Hematopoietic multipotent progenitor cell treated with erythropoietin and hydrocortisone succinate and interleukin-3 and kit ligand, for 15 days (in vitro differentiated cells): ENCODE results near the gene HACD4.

ENCODE experiments used
- DNase-seq: peaks from one replicate; pipeline ENCODE4 v3.0.0-alpha.2; 2015; ENCODE audit warnings: low spot score

HACD4 gene, protein sequence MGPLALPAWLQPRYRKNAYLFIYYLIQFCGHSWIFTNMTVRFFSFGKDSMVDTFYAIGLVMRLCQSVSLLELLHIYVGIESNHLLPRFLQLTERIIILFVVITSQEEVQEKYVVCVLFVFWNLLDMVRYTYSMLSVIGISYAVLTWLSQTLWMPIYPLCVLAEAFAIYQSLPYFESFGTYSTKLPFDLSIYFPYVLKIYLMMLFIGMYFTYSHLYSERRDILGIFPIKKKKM

GRCh38 chr9:21031091-21031807 is at the start of gene HACD4:
Gene HACD4, minus strand, starts transcription at chr9:21031640. Its CDS starts 50 bp downstream, at chr9:21031590.
- peak; percentile 21 for DNase-seq

GRCh38 chr9:21080793-21081192 is 49.4 kb upstream of the HACD4 start:
- no peak for DNase-seq

- DNase-seq = no peak
Observed at GRCh38 chr9:21078702-21079101, 47.3 kb upstream of the HACD4 start.

DNA sequence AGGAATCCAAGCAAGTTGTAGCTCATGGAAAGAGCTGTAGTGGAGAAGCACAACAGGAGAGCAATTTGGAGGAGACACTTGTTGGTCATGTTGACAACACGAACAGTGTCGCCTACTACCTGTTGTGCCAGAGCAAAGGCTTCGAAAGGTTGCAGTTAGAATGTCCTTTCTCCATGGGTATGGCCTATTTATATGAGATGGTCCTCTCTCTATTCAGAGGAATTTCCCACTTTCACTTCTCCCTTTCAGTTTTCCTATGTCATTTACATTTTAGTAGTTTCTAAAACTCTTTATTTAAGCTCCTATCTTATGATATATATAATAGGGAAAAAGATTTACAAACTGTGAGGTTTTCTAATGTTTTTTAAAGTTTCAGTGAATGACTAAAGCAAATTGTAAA is 46.3 kb upstream of the HACD4 start, which contains the start of gene IFNB1:
IFNB1 (minus strand) TSS at position 162 of the 400 bp plus-strand sequence; CDS start at position 89, 73 bp downstream.
- DNase-seq = no peak

DNA sequence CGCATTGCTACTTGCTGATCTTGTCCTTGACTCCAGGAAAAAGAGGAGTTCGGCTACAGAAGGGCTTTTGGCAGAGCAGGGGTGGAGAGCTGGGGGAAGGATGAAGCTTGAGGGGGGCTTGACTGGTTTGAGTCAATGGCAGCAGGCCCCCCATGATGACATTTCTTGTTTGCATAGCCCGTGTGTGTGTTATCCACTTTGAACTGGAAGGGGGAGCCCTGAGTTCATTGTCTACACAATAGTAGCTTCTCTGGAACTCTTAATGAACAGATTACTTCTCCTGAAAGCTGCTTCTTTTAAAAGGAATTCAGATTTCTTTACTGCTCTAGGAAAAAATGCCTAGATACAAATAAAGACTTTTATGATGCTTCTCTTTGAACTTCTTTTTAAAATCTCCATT is 44.0 kb upstream of the HACD4 start:
- DNase-seq = no peak

DNA sequence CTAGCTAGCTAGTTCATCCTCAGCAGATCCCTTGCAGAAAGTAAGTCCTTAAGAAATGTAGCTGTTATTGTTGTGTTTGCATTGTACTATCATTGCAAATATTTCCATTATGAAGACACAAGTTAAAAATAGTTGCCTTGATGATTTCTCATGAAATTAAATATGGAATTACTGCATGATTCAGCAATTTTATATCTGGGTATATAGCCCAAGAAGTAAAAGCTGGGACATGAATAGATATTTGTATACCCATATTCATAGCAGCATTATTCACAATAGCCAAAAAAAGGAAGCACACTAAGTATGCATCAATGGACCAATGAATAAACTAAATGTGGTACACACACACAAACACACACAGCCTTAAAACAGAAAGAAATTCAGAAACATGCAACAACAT is 39.5 kb upstream of the HACD4 start:
- no peak for DNase-seq

- peak; percentile 15 for DNase-seq
Observed at GRCh38 chr9:21070171-21070571, 38.7 kb upstream of the HACD4 start.

DNA sequence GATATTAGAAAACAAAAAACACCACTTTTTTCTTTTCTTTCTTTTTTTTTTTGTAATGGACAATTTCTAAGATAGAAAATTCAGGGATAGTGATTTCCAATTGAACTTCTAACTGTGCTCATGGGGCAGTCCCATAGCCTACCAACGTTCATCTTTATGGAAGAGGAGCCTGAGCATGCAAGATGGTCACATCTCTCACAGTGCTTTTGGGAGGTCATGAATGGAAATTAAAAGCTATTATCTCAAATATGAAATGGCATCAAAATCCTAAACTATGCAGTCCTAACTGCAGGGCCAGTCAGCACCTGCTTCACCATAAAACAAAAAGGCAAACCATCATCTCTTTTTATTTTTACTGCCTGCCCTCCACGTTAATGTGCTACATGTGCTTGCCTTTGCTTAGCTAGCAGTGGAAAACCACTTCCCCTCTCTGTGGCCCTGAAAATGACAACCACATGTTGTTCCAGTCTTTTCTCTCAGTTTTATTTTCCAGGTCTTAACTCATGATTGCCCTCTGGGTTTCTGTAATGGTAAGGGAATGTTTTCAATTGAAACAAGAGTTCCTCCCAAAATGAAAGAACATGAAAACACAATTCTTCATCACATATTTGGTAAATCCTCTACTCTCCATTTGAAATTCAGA is 29.6 kb upstream of the HACD4 start:
- no peak for DNase-seq

- DNase-seq = no peak
Observed at GRCh38 chr9:21056931-21057330, 25.5 kb upstream of the HACD4 start.

GRCh38 chr9:21053851-21054250 is 22.4 kb upstream of the HACD4 start:
- no peak for DNase-seq

DNA sequence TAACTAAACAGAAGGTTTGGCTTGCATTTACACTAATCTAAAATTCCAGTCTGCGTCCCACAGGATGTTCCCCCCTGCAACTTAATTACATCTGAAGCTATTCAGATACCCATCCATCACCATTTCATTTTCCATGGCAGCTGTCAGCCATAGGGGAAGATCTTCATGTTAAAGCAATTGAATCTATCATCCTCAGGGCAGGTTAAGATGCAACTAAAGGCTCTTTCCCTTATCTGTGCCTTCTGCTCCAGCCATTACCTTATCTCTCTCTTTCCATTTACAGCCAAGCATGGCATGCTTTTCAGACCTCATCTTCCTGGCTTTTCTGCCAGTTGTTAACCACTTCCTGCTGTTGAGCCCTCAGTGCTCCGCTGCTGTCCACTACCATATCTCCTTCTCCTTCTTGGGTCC is 15.8 kb upstream of the HACD4 start:
- peak; percentile 9 for DNase-seq

DNA sequence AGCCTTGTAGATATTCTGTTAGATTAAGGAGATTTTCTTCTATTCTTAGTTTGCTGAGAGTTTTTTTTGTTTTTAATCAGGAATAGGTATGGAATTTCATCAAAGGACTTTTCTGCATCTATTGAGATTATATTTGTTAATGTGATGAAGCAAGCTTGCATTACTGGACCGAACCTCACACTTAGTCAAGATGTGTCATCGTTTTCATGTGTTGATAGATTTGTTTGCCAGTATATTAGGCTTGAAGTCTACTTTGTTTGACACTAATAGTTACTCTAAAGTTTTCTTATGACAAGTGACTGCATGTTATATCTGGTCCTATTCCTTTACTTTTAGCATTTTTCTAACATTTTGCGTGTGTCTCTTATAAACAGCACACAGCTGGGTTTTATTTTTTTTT is 12.4 kb upstream of the HACD4 start:
- no peak for DNase-seq

DNA sequence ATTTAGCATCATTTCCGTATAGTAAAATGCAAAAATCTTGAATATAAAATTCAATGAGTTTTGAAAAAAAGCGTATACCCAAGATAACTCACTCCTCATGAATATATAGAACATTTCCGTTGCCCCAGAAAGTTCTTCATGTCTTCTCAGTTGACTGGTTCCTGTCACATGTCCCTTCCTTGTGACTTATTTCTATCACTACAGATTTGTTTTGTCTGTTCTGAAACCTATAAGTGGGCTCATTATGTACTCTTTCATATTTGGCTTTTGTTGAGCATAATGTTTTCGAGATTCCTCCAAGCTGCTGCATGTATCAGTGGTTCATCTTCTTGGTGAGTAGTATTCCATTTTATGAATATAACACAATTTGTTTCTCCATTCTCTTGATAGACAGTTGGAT is 11.0 kb upstream of the HACD4 start:
- no peak for DNase-seq

- no peak for DNase-seq
Observed at GRCh38 chr9:21039302-21039701, 7.9 kb upstream of the HACD4 start.

- no peak for DNase-seq
Observed at GRCh38 chr9:21037278-21037677, 5.8 kb upstream of the HACD4 start.

DNA sequence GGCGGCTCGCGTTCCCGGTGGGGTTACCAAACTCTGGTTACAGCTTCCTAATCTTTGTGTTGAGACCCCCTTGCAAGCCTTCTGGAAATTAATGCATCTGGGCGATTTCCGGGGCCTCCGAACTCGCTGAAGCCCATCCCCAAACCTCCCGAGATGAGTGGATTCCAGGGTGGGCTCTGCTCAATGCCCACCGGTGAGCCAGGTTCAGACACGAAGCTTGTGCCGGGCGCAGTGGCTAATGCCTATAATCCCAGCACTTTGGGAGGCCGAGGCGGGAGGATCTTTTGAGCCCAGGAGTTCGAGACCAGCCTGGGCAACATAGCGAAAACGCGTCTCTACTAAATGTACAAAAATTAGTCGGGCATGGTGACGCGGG is 356 bp upstream of the HACD4 start:
- no peak for DNase-seq

DNA sequence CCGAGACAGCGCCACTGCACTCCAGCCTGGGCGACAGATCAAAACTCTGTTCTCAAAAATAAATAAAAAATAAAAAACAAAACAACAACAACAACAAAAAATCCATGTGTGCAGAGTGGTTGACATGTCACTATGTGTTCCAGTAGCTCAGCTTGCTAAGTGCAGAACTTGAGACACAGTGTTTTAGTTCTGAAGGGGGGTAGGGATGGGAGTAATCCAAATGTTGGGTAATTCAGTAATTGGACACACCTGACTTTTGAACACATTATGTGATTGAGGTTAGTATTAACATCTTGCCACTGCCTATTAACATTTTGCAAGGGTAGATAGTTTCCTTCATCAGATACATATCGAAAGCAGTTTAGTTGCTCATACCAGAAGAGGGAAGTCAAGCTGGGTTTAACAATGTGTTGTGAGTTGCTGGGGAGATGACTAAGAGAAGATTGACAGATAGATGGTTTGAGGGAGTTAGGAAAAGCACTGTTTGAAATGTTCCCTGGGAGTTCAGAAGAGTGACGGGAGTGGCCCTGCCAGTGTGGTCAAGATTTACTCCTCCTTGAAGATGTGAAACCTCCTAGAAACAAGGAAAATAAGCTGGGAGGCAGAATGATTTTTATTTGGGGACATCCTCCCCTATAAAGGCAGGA is 928 bp downstream of the HACD4 start:
- no peak for DNase-seq

GRCh38 chr9:21029661-21030060 is 1.8 kb downstream of the HACD4 start:
- no peak for DNase-seq

- DNase-seq = no peak
Observed at GRCh38 chr9:21028466-21028865, 3.0 kb downstream of the HACD4 start.

DNA sequence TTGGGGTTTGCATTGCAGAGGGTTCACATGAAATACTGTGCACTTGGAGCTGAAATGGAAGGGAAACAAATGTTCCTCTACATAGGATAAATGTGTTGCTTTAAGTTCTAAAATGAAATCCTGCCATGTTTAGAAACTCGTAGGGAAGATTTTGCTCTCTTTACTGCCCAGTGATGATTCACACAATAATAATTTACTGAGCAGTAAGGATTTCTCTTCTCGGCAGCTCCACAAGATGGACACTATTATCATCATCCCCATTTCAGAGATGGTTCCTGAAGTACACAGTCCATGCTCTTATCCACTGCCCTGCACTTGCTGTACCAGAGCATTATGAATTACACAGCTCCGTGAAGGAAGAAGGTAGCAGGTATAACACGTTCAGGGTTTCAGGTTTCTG is 4.1 kb downstream of the HACD4 start:
- DNase-seq = no peak

GRCh38 chr9:21023861-21024260 is 7.6 kb downstream of the HACD4 start:
- DNase-seq = no peak

DNA sequence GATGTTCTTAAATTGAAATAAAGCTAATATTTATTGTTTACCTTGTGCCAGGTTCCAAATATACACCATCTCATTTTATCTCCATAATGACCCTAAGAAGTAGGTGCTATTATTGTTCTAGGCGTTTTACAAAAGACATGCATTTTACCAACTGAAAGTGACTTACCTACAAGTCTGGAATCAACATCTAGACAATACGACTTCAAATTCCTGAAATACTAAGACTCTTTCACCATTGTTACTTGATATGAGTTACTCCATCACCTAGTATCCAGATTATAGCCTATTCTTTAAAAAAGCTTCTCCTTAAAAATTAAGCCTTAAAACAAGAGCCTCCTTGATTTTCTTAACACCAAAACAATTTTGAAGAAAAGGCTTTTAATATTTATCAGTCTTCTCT is 13.3 kb downstream of the HACD4 start:
- DNase-seq = no peak
